ENCODE measurements around the gene TXNDC5.

DNA sequence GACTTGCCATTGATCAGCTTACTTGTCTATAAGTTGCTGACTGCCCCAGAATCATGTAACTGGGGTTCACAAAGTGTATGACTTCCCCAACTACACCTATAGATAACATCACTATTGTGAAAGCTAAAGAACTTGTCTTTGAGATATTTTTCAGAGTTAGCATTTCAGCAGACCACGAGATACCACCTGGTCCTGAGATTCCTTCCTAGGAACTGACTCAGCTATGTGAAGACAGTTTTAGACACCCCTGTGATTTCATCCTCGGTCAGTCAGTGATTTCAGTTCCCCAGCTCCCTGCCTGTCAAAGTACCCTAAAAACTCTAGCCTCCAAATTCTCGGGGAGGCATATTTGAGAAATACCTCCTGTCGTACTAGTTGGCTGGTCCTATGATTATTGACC, 62.4 kb downstream of the TXNDC5 start:
- TF ChIP-seq, protein P1, sequence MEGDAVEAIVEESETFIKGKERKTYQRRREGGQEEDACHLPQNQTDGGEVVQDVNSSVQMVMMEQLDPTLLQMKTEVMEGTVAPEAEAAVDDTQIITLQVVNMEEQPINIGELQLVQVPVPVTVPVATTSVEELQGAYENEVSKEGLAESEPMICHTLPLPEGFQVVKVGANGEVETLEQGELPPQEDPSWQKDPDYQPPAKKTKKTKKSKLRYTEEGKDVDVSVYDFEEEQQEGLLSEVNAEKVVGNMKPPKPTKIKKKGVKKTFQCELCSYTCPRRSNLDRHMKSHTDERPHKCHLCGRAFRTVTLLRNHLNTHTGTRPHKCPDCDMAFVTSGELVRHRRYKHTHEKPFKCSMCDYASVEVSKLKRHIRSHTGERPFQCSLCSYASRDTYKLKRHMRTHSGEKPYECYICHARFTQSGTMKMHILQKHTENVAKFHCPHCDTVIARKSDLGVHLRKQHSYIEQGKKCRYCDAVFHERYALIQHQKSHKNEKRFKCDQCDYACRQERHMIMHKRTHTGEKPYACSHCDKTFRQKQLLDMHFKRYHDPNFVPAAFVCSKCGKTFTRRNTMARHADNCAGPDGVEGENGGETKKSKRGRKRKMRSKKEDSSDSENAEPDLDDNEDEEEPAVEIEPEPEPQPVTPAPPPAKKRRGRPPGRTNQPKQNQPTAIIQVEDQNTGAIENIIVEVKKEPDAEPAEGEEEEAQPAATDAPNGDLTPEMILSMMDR (conservative IDR thresholded peaks at IDR 0.05; ENCODE audit: low read length), result no peak
- TF ChIP-seq EZH2phosphoT487 (IDR thresholded peaks at IDR 0.05; ENCODE audit: borderline replicate concordance, low read depth, low read length), result no peak

Data from OCI-LY7 (cell line).